Endometrium (tissue), 2 donors: ENCODE data around the gene CLEC4M.

ENCODE experiments used
- FAIRE-seq: peaks from 2 replicates; lab custom pipeline; 2012; peaks lifted over from hg19 to GRCh38; lab: Jason Lieb, UNC
- donor health status: control.
- donor health status: control.

The CLEC4M gene, protein sequence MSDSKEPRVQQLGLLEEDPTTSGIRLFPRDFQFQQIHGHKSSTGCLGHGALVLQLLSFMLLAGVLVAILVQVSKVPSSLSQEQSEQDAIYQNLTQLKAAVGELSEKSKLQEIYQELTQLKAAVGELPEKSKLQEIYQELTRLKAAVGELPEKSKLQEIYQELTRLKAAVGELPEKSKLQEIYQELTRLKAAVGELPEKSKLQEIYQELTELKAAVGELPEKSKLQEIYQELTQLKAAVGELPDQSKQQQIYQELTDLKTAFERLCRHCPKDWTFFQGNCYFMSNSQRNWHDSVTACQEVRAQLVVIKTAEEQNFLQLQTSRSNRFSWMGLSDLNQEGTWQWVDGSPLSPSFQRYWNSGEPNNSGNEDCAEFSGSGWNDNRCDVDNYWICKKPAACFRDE

DNA sequence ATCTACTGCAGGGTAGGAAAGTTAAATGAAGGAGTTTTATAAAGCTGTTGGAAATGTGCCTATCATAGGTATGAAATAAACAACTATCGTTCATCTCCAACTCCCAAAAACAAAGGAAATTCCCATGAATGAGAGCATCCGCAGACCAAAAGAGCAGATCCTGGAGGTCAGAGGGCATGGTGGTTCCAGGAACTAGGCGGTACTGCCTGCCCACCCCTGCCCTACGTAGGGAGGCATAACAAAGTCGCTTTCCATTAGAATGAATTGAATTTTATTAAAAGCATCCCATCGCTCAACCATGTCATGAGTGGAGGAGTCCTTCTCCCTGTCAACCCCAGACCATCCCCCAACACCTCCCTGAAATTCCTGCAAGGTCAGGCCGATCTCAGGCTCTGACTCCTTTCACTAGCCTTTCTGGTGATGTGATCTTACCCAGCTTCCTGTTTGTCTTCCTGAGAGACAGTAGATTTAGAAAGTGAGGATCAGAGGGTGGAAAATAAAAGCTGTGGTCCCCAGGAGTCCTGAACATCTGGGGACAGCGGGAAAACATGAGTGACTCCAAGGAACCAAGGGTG is at the start of gene CLEC4M:
Gene CLEC4M (plus strand): TSS at position 525 of the 575 bp plus-strand sequence. CDS start 24 bp downstream, at position 549.
- no peak for FAIRE-seq

DNA sequence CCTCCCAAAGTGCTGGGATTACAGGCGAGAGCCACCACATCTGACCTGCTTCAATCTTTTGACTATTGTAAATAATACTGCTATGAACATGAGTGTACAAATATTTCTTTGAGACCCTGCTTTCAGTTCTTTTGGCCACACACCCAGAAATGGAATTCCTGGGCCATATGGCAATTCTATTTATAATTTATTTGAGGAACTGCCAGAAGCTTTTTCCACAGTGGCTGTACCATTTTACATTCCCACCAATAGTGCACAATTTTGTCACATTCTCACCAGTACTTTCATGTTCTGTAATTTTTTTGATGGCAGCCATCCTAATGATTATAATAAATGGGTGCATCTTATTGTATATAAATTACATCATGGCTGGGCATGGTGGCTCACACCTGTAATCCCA is 47.4 kb upstream of the CLEC4M start:
- no peak for FAIRE-seq

DNA sequence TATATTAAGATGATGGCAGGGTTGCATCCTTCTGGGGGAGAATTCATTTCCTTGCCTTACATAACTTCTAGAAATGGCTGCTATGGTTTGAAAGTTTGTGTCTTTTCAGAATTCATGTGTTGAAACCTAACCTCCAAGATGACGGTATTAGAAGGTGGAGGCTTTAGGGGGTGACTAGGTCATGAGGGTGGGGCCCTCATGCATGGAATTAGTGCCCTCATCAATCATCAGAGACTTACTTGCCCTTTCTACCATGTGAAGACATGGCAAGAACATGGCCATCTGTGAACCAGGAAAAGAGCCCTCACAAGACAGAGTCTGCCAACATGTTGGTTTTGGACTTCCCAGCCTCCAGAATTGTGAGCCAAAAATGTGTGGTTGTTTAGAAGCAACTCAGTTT is 46.3 kb upstream of the CLEC4M start:
- FAIRE-seq, result no peak

DNA sequence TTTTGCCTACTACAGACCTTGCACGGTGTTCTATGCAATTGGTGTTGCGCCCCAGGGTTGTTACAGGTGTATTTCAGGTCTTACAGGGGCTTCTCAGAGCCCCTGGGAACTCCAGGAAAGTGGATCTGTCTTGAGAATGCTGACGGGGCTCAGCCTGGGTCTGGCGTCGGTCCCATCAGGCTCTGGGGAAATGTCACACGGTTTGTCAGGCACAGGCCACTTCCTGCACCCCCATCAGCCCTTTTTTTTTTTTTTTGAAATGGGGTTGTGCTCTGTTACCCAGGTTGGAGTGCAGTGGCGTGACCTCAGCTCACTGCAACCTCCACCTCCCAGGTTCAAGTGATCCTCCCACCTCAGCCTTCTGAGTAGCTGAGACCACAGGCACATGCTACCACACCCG is 44.4 kb upstream of the CLEC4M start:
- no peak for FAIRE-seq

DNA sequence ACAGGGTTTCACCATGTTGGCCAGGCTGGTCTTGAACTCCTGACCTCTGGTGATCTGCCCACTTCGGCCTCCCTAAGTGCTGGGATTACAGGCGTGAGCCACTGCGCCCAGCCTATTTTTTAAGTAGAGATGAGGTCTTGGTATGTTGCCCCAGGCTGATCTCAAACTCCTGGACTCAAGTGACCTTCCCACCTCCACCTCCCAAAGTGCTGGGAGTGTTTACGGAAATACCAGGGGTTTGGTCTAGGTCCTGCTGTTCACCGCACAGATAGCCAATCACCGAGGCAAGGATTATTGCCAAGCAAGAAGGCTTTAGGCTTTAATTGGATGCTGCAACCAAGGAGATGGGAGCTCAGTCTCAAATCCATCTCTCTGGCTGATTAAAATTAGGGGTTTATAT is 42.7 kb upstream of the CLEC4M start:
- no peak for FAIRE-seq

DNA sequence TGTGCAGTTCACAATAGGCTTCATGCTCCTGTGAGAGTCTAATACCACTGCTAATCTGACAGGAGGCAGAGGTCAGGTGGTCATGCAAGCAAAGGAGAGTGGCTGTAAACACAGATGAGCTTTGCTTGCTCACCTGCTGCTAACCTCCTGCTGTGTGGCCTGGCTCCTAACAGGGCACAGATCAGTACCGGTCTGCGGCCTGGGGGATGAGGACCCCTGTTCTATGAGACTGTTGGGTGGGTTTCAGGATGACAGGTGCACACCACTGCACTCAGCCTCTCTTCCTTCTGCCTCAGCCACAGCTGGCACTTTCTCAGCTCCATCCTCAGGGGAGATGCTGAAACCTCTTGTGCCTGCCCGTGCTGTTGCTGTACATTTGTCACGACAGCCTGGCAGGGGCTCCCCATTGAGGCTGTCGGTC is 40.8 kb upstream of the CLEC4M start:
- no peak for FAIRE-seq

DNA sequence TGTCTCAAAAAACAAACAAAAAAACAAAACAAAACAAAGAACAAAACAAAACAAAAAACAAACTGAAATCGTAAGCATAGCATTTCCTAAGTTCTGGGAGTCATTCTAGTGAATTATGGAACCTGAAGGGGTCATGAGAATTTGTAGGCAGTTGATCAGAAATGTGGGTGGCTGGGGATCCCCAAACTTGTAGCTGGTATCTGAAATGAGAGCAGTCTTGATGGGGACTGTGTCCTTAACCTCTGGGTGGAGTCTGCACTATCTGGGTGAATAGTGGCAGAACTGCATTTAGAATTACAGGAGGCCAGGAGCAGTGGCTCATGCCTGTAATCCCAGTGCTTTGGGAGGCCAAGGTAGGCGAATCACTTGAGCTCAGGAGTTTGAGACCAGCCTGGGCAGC is 37.3 kb upstream of the CLEC4M start:
- FAIRE-seq, result no peak

DNA sequence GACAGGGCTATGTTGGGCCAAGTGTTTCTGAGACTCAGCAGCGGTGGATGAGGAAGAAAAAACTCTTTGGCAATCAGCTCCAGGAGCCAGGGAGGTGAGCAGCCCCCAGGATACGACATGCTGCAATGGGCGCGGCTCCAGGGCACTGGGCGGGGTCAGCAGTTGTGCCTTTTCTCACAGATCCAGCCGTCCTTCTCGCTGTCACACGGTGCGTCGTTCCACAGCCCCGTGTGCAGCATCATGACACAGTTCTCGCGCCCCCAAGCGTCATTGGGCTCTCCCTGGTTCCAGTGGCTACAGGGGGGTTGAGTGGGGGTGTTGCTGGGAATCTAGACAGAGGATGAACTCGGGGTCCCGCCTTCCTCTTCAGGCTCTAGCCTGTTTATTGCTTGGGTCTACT is 33.8 kb upstream of the CLEC4M start:
- FAIRE-seq, result no peak

DNA sequence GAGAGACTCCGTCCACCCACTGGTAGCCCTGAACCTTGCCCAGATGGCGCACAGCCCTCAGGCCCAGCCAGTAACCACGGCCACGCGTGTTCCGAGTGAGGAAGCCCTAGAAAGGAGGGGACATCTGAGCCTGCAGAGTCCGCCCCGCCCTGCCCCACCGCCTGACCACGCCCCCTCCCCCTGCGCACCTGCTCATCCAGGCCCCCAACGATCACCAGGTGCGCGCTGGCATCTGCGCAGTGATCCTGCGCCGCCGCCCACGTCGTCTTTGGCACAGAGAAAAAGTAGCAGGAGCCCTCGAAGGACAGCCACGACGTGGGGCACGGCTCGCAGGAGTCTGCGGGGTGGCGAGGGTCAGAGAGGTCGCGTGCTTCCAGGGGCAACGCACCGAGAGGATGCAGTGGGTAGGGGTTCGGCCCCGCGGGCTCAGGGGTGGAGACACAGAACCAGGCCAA is 33.2 kb upstream of the CLEC4M start:
- no peak for FAIRE-seq

DNA sequence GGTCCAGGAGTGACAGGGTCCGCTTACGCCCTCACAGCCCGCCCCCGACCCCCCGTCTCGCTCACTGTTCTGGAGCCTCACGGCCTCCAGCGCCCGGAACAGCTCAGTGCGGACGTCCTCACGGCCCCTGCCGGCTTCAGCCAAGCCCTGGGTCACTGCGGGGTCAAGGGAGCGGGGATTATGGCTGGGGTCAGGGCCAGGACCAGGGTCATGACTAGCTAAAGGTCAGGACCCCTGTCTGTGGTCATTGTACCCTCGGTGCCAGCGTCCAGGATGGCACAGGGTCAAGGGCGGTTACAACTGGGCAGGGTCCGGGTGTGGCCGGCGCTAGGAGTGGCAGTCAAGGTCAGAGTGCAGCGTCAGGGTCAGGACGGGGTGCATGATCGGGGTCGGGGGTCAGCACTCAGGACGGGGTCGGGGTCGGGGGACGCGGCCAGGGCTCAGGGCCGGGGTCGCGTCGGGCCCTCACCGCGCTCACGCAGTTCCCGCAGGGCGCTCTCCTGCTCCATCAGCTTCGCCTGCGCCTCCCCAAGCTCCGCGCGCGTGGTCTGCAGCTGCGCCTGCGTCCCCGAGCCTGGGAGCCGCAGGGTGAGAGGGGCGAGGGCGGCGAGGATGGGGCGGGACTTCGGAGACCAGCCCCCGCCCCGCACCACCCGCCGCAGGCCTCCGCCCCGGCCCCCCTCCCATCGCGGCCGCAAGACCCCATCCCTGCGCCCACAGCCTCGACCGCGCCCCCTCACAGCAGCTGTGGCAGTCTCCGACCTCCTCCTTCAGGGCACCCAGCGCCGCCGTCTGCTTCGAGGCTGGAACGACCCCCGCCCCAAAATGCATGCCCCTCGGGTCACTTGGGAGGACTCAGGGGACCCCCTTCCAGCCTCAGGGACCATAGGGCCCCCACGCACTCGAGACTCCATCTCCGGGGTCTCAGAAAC is 32.5 kb upstream of the CLEC4M start:
- no peak for FAIRE-seq

DNA sequence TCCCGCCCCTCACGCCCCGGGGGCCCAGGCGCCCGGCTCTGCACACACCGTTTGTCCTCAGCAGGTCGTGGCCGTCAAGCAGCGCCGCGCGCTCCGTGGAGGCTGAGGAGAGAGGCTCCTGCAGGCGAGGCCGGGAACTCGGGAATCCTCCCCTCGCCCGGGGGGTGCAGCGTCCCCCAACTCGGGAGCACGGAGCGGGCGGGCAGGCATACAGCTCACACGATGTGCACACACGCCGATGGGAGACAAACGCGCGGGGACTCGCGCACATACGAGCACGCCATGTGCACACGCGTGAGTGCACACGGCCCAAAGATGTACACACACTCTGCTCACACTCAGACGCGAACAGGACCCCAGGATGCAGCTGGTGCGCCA is 31.8 kb upstream of the CLEC4M start:
- no peak for FAIRE-seq

DNA sequence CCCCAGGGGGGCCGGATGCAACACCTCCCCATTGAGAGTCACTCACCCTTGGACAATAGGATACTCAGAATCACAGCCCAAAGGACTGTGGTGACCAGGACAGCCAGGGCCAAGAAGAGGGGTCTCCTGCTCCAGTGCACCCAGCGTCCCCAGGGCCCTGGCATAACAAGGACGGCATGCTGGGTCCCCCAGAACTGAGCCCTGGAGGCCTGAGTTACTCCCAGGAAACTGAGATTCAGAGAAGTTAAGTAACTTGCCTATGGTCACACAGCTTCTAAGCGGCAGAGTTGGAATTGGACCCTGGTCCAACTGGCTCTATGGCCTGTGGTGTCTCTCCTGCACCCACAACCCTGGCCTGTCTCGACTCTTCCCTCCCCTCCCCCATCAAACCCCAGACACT is 31.4 kb upstream of the CLEC4M start:
- FAIRE-seq, result no peak

DNA sequence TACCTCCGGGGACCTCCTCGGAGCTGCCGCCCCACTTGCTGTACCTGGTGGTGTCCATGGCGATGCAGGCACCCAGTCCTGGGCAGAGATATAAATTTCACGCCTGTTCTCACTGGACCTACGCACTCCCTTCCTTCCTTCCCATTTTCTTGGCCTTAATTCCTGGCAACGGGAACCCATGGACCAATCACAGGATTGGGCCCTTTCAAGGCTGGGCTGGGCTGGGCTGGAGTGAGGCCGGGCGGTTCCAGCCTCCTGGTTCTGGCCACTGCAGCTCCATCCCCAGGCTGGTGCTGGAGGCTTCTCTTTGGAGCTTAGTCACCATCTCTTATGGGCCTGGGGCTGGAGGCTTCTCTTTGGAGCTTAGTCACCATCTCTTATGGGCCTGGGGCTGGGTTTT is 31.0 kb upstream of the CLEC4M start, which contains the start of gene CLEC4G:
Gene CLEC4G (minus strand): TSS at position 66 of the 400 bp plus-strand sequence. CDS start 8 bp downstream, at position 58.
- no peak for FAIRE-seq

DNA sequence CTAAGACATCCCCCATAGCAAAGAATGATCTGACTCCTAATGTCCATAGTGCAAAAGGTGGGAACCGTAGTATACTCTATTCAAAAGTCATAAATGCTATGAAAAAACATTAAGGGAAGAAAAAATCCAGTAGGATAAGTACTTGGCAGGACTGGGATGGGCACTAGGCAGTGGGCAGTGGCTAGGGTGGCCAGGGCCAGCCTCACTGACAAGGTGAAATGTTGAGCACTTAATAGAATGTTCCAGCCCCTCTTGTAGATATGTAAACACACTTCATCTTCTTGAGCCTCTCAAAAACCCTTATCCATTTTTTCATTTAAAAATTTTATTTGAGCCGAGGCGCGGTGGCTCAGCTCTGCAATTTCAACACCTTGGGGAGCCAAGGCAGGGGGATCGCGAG is 29.7 kb upstream of the CLEC4M start:
- no peak for FAIRE-seq

DNA sequence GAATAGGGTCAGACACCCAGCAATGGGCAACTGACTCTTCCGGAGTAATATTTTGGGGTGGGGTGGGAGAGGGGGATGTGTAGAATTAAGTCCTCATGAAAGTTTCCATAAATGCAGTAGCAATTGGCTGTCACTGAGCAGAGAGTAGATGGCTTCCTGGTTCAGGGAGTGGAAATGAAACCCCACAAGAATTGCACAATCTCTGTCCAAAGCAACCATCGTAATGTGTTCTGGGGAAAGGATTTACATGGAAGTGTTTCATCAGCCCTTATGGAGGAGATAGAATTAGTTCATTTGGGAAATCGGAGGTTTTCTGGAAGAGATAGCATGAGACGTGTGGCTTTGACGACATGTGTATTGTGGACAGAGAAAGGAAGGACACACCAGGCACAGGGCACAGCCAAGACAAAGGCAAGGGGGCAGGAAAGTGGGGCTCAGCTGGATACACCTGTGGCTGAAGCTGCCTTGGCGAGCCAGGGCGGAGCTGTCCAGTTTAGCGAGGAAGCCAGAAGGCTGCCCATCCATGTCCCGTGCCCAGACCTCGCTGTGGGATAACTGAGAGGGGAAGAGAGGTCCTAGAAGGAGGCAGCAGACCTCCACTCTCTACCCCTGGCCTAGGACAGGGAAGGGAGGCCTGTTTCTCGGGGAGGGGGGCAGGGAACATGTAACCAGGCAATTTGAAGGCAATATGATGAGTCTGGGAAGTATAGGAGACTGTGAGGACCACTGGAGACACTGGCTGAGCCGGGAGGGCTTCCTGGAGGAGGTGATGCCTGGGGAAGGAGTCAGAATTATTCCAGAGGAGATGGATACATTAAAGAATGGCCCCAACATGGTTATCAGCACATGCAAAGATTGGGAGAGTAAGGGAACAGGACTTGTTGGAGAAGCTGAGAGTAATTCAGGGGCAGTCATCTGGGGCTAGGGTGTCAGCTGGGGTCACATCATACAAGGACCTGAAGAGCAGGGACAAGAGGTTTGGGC is 28.5 kb upstream of the CLEC4M start:
- FAIRE-seq, result no peak

DNA sequence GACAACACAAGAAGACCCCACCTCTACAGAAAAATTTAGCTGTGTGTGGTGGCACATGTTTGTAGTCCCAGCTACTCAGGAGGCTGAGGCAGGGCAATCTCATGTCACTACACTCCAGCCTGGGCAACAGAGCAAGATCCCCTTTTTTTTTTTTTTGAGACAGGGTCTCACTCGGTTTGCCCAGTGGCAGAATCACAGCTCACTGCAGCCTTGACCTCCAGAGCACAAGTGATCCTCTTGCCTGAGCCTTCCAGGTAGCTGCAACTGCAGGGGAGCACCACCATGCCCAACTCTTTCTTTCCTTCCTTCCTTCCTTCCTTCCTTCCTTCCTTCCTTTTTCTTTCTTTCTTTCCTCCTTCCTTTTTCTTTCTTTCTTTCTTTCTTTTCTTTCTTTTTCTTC is 26.9 kb upstream of the CLEC4M start:
- no peak for FAIRE-seq

DNA sequence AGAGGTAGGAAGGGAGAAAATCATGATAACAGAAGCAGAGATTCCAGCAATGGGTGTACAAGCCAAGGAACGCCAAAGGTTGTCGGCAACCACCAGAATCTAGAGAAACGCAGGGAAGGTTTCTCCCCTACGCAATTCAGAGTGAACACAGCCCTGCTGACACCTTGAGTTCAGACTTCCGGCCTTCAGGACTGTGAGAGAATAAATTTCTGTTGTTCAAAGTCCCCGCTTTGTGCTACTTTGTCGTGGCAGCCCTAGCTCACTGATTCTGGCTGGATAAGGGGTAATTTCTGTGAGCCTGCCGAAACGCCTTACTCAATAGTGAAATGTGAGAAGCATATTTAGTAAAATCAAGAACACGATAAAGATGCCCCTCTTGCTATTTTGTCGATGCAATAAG is 25.8 kb upstream of the CLEC4M start:
- no peak for FAIRE-seq

DNA sequence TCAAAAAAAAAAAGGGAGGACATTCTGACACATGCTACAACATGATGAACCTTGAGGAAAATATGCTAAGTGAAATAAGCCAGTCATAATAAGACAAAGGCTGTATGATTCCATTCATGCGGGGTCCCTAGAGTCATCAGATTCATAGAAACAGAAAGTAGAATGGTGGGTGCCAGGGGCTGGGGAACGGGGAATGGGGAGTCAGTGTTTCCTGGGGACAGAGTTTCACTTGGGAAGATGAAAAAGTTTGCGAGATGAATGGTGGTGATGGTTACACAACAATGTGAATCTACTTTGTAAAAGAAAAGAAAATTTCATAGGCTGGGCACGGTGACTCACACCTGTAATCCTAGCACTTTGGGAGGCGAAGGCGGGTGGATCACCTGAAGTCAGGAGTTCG is 25.0 kb upstream of the CLEC4M start:
- no peak for FAIRE-seq

DNA sequence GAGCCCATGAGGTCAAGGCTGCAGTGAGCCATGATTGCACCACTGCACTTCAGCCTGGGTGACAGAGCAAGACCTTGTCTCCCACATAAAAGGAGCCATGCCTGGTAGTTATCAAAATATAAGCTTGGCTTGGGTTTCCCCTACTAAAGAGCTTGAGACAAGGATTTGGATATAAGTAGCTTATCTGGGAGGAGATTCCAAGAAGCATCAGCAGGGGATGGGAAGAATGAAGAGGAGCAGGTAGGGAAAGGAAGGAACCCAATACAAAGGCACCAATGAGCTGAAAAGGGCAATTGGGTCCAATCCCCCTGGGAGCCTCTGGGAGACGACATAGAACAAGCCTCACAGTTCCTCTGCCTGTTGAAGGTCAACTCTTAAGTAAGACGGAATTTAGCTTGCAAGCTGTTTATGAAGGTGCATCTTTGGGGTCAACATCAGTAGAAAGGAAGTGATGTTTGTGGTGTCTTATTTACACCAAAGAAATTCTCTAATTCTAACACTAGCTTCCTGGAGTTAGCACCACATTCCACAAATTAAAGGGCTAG is 23.8 kb upstream of the CLEC4M start:
- no peak for FAIRE-seq

DNA sequence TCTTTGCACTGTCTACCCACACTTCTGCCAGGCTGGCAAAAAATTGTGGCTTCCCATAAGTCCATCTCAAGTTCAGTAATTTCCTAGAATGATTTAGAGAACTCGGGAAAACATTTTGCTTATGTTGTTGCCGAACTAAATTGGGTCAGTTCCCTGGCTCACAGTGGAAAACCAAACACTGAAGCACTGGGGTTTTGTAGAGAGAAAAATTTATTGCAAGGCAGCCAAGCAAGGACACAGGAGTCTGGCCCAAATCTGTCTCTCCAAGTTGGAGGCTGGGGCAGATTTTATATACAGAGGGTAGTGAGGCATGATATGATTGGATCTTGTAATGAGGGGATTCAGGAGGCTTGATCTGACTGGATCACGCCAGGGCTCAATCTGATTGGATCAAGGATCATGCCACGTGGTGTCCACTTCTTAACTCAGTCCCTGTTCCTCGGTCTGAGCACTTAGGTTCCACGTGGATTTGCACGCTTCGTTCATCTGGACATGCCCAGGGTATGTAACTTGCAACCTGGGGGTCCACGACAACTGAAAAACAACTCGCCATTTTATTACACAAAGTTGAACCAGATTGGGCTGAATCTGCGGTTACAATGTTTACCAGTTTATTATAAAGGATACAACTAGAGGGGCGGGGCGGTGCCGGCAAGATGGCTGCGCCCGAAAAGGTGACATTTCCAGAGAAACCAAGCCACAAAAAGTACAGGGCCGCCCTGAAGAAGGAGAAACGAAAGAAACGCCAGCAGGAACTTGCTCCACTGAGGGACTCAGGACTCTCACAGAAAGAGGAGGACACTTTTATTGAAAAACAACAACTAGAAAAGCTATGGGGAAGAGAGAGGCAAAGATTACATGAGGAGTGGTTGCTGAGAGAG is 23.0 kb upstream of the CLEC4M start:
- FAIRE-seq, result no peak
